Heart right ventricle (tissue), 16 donors: ENCODE data around the gene GID8. TPM values are rescaled to one million over a fixed set of nuclear protein-coding genes. Genes with fewer than 3 reads are reported as not detected.
A peak's percentile ranks its signal among the peaks of the same experiment; 100 is the strongest.

Experiments
- ATAC-seq, 8 donors: fragments of 200-7000 bp; cut with Tn5 transposase; one replicate each; pipeline ENCODE4 v1.9.1; 2020; ENCODE audit warnings: mild to moderate bottlenecking in 8 of 8, moderate library complexity in 8 of 8, moderate number of reproducible peaks in 1 of 8
- DNase-seq, 2 donors: peaks; one replicate each; pipeline ENCODE4 v3.0.0-alpha.2; 2020
- H3K27ac ChIP-seq, 10 donors: fragments of 200-600 bp; sonication (generic) in 2 of 10; one replicate each; pipeline versions ENCODE4 v1.5.0 to v1.8.0; 2020 to 2022; ENCODE audit warnings: mild to moderate bottlenecking in 3 of 10
- H3K27me3 ChIP-seq, 7 donors: fragments of 200-600 bp; one replicate each; pipeline ENCODE4 v1.8.0; 2021 to 2022; ENCODE audit warnings: mild to moderate bottlenecking in 2 of 7
- H3K36me3 ChIP-seq, 9 donors: fragments of 200-600 bp; sonication (generic) in 1 of 9; one replicate each; pipeline versions ENCODE4 v1.5.0 to v1.8.0; 2020 to 2022; ENCODE audit warnings: mild to moderate bottlenecking in 2 of 9
- H3K4me1 ChIP-seq, 9 donors: fragments of 200-600 bp; sonication (generic) in 1 of 9; one replicate each; pipeline versions ENCODE4 v1.5.0 to v1.8.0; 2020 to 2022; ENCODE audit warnings: mild to moderate bottlenecking in 4 of 9
- H3K4me3 ChIP-seq, 10 donors: fragments of 200-600 bp; sonication (generic) in 2 of 10; one replicate each; pipeline versions ENCODE4 v1.5.0 to v1.8.0; 2020 to 2022; ENCODE audit warnings: mild to moderate bottlenecking in 7 of 10, moderate library complexity in 2 of 10
- H3K9me3 ChIP-seq, 11 donors: fragments of 200-600 bp in 10 of 11; sonication (generic) in 2 of 11; one replicate each; pipeline versions ENCODE4 v1.5.0 to v1.8.0; 2013 to 2022; ENCODE audit warnings: mild to moderate bottlenecking in 2 of 11, control low read depth in 1 of 11, moderate library complexity in 1 of 11
- WGBS, 2 donors: extraction: QIAGEN DNeasy Blood & Tissue Kit; methylation state at CpG; one replicate each; pipeline ENCODE4 v1.1.7; 2013; ENCODE audit warnings: inconsistent platforms in 1 of 2; 5-methylcytosine and 5-hydroxymethylcytosine counted together
- intact Hi-C, 10 donors: fragments of 100-400 bp; cut with DNase I; formaldehyde crosslinking; loops; one replicate each; pipeline versions ENCODE4 v1.11.1 to v1.14.2; 2022
- polyA plus RNA-seq, 2 donors: library from polyadenylated mRNA; stranded (reverse); fragments of 200-250 nt; gene quantifications; one replicate each; pipeline ENCODE4 v1.2.3, GENCODE V29; 2013
- total RNA-seq, 10 donors: library from RNA; stranded (reverse); fragmentation: NEBNext Ultra II Directional in 3 of 10; extraction: Animal tissue kit (Norgen Biotek cat#: 25700) in 3 of 10; gene quantifications; one replicate each; pipeline versions ENCODE4 v1.2.1 to v1.2.4, GENCODE V29; 2021 to 2023
- TF ChIP-seq, protein P1 (sequence below), 9 donors: fragments of 200-600 bp; sonication (generic) in 2 of 9; IDR thresholded peaks; one replicate each; pipeline versions ENCODE4 v1.5.0 to v1.8.0; 2021 to 2022; ENCODE audit warnings: antibody characterized with exemption in 9 of 9, mild to moderate bottlenecking in 5 of 9, moderate library complexity in 1 of 9
- donor health status: Arrhythmogenic right ventricular cardiomyopathy.
- donor health status: ischemic (EF 13 %, LVEDD 7.1; RV severe dilation, severe dysfunction).
- donor health status: healthy with polysubstance abuse.
- donor health status: DM: no; HTN: yes; CAD: no.
- donor health status: DM: no; HTN: no; CAD: no.
- donor health status: ischemic (EF 25% LVEDD 6.9; RV normal size, moderate dysfunction).
- donor health status: ischemic (EF 25% LVEDD 5.7; RV mildly dilated, moderate dysfunction).
- donor health status: healthy.
- donor health status: DM: yes; HTN: yes; CAD: no.
- donor health status: Ischemic cardiomyopathy.
- donor health status: ischemic (EF 35%, LVEDD 5.7; RV mildly dilated, moderate dysfunction).
- donor health status: nonischemic (EF 11% LVEDD 7.7; RV severe dilation, severe dysfunction).
- donor health status: DM: yes; HTN: yes; CAD: no.
- donor health status: PGD.
- donor health status: ischemic (EF 29% LVEDD 5.4; RV normal size, mild dysfunction).
- donor health status: nonischemic (EF 23%, LVEDD 6.1; RV moderate dilation, normal function).

Gene GID8
- total and polyA plus RNA-seq, 12 donors, result 7.0 to 19.9 (median 16.4) TPM

DNA sequence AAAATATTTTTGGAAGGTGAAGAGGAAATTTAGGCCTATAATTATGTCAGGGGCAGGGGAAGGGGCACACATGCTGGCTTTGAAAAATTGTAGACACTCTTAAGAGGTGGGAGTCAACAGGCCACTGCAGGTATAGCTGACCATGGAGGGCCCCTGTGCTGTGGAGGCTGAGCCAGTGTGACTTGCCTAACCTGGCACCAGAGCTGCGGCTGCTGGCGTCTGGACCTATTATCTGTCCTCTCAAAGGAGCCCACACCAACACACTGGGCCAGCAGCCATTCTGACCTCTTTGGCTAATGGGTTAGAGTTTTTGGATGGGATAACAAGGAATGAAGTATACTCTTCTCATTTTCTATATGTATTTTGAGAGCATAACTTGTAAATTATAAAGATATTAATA, 4.5 kb downstream of the GID8 start:
- intact Hi-C loops, result no loop called here
- H3K9me3 ChIP-seq, result no peaks in the 10 kb centered on the region
- ATAC-seq (no peak), DNase-seq (no peak)
- peaks cover 9 to 67% (median 51%) of the 10 kb centered on the region in 9 donors for H3K4me1 ChIP-seq
- H3K27me3 ChIP-seq, result no peaks in the 10 kb centered on the region
- H3K27ac ChIP-seq, result peak overlapping the region in 2 of 10 donors; percentile 11 to 28
- peaks cover 0 to 67% (median 38%) of the 10 kb centered on the region in 9 donors for H3K36me3 ChIP-seq
- WGBS, 2 donors, result 34 to 55% methylated on average over 2 of the region's 2 CpGs
- H3K4me3 ChIP-seq, result no peak overlapping the region
- TF ChIP-seq, protein P1, sequence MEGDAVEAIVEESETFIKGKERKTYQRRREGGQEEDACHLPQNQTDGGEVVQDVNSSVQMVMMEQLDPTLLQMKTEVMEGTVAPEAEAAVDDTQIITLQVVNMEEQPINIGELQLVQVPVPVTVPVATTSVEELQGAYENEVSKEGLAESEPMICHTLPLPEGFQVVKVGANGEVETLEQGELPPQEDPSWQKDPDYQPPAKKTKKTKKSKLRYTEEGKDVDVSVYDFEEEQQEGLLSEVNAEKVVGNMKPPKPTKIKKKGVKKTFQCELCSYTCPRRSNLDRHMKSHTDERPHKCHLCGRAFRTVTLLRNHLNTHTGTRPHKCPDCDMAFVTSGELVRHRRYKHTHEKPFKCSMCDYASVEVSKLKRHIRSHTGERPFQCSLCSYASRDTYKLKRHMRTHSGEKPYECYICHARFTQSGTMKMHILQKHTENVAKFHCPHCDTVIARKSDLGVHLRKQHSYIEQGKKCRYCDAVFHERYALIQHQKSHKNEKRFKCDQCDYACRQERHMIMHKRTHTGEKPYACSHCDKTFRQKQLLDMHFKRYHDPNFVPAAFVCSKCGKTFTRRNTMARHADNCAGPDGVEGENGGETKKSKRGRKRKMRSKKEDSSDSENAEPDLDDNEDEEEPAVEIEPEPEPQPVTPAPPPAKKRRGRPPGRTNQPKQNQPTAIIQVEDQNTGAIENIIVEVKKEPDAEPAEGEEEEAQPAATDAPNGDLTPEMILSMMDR (IDR thresholded peaks at IDR 0.05), result no peak

DNA sequence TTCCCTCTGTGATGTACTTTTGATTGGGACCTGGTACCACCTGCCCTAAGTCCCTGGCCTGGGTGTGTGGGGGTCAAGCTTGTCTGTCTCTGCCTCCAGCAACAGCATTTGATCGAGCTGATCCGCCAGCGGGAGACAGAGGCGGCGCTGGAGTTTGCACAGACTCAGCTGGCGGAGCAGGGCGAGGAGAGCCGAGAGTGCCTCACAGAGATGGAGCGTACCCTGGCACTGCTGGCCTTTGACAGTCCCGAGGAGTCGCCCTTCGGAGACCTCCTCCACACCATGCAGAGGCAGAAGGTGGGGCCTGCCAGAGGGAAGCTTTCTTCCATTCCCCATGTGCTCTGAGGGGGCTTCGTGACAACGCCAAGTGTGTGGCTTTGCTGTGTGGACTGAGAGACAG, 5.4 kb downstream of the GID8 start:
- H3K27ac ChIP-seq, result peak overlapping the region in 2 of 10 donors; percentile 11 to 12
- no peak for ATAC-seq
- H3K4me1 ChIP-seq, result peaks cover 9 to 73% (median 51%) of the 10 kb centered on the region in 9 donors
- peaks cover 0 to 77% (median 38%) of the 10 kb centered on the region in 9 donors for H3K36me3 ChIP-seq
- TF ChIP-seq, protein P1 (IDR thresholded peaks at IDR 0.05), result no peak
- no peaks in the 10 kb centered on the region for H3K9me3 ChIP-seq
- H3K4me3 ChIP-seq, result no peak overlapping the region
- intact Hi-C loops, result no loop called here
- H3K27me3 ChIP-seq, result no peaks in the 10 kb centered on the region
- WGBS, 2 donors, result 92 to 95% methylated on average over 14 of the region's 14 CpGs
- DNase-seq, result no peak

DNA sequence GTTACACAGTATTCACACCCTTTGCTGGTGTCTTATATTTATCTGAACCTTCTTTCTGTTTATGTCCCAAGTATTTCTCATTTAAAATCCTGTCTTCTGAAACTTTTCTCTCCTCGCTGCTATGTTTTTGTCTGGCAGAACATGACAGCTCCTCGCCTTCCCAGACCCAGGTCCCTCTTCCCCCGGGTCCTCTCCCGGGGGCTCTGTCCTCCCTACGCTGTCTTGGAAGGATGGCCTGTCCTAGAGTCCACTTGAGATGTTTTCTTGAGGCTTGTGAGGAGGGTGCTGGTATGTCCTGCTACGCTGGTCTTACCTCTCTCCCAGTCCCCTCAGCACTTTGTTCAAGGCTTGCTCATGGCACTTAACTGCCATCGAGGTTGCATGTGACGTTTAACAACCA, 6.2 kb downstream of the GID8 start:
- H3K27me3 ChIP-seq, result no peaks in the 10 kb centered on the region
- H3K4me3 ChIP-seq, result no peak overlapping the region
- H3K27ac ChIP-seq, result no peak overlapping the region
- DNase-seq (no peak), ATAC-seq (no peak)
- H3K4me1 ChIP-seq, result peaks cover 8 to 66% (median 45%) of the 10 kb centered on the region in 9 donors
- intact Hi-C loops, result no loop called here
- peaks cover 0 to 85% (median 38%) of the 10 kb centered on the region in 9 donors for H3K36me3 ChIP-seq
- WGBS, 2 donors, result 86 to 89% methylated on average over 8 of the region's 8 CpGs
- peaks cover 0 to 3% (median 0%) of the 10 kb centered on the region in 11 donors for H3K9me3 ChIP-seq
- TF ChIP-seq, protein P1 (IDR thresholded peaks at IDR 0.05), result no peak

DNA sequence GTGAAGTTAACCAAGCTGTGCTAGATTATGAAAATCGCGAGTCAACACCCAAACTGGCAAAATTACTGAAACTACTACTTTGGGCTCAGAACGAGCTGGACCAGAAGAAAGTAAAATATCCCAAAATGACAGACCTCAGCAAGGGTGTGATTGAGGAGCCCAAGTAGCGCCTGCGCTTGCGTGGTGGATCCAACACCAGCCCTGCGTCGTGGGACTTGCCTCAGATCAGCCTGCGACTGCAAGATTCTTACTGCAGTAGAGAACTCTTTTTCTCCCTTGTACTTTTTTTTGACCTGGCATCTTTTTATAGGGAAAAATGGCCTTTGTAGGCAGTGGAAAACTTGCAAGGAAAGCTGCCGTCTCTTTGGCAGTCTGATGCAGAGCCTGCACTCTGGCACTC, 6.8 kb downstream of the GID8 start:
- no peak for DNase-seq
- Histone ChIP-seq H3K4me1 (peaks cover 5 to 60% (median 39%) of the 10 kb centered on the region in 9 donors), H3K27me3 (no peaks in the 10 kb centered on the region), H3K27ac (no peak overlapping the region), H3K36me3 (peaks cover 0 to 90% (median 38%) of the 10 kb centered on the region in 9 donors), H3K9me3 (peaks cover 0 to 4% (median 0%) of the 10 kb centered on the region in 11 donors), H3K4me3 (no peak overlapping the region)
- intact Hi-C loops, result no loop called here
- TF ChIP-seq, protein P1 (IDR thresholded peaks at IDR 0.05), result no peak
- 92 to 93% methylated on average over 10 of the region's 10 CpGs for WGBS, 2 donors
- ATAC-seq, result no peak
